AG08395 (cell line): Measurements from ENCODE around the gene NCOA6.
A peak's percentile ranks its signal among the peaks of the same experiment; 100 is the strongest.

Experiments
- DNase-seq: peaks from one replicate; pipeline ENCODE4 v3.0.0; 2012; ENCODE audit warnings: mixed read lengths, low spot score

NCOA6 gene

GRCh38 chr20:34825530-34826362 lies at the start of gene NCOA6:
NCOA6 (minus strand) TSS chr20:34825651; CDS start chr20:34782355, 43,296 bp downstream.
- peak; percentile 94 for DNase-seq

GRCh38 chr20:34874094-34874654 lies 48.7 kb upstream of the NCOA6 start:
- DNase-seq: peak; percentile 88

- DNase-seq: no peak
Observed at GRCh38 chr20:34873583-34874093, 48.2 kb upstream of the NCOA6 start.

GRCh38 chr20:34872622-34873224 lies 47.3 kb upstream of the NCOA6 start, which contains the start of gene GGT7:
GGT7 (minus strand) TSS chr20:34872856; CDS start chr20:34872815, 41 bp downstream.
- DNase-seq: peak; percentile 85

GRCh38 chr20:34871966-34872621 lies 46.6 kb upstream of the NCOA6 start:
- no peak for DNase-seq

GRCh38 chr20:34871320-34871926 lies 46.0 kb upstream of the NCOA6 start:
- no peak for DNase-seq

GRCh38 chr20:34864216-34864615 lies 38.8 kb upstream of the NCOA6 start:
- DNase-seq: no peak

GRCh38 chr20:34863421-34863965 lies 38.0 kb upstream of the NCOA6 start:
- DNase-seq: no peak

- DNase-seq: no peak
Observed at GRCh38 chr20:34862724-34863123, 37.3 kb upstream of the NCOA6 start.

- DNase-seq: no peak
Observed at GRCh38 chr20:34861386-34862084, 36.1 kb upstream of the NCOA6 start.

GRCh38 chr20:34859826-34860545 lies 34.5 kb upstream of the NCOA6 start:
- DNase-seq: no peak

GRCh38 chr20:34859367-34859766 lies 33.9 kb upstream of the NCOA6 start:
- DNase-seq: no peak

GRCh38 chr20:34852298-34852697 lies 26.8 kb upstream of the NCOA6 start:
- DNase-seq: no peak

GRCh38 chr20:34850969-34851368 lies 25.5 kb upstream of the NCOA6 start:
- no peak for DNase-seq

GRCh38 chr20:34849778-34850177 lies 24.3 kb upstream of the NCOA6 start:
- no peak for DNase-seq

GRCh38 chr20:34848597-34848996 lies 23.1 kb upstream of the NCOA6 start:
- no peak for DNase-seq

- no peak for DNase-seq
Observed at GRCh38 chr20:34843421-34843820, 18.0 kb upstream of the NCOA6 start.

GRCh38 chr20:34842143-34842542 lies 16.7 kb upstream of the NCOA6 start:
- no peak for DNase-seq

- DNase-seq: peak; percentile 43
Observed at GRCh38 chr20:34834459-34834893, 9.0 kb upstream of the NCOA6 start.

- no peak for DNase-seq
Observed at GRCh38 chr20:34831936-34832335, 6.5 kb upstream of the NCOA6 start.
